Heart right ventricle (tissue), 16 donors: ENCODE results near the gene MFF. TPM values are rescaled to one million over a fixed set of nuclear protein-coding genes. Genes with fewer than 3 reads are reported as not detected.
"Not testable (repeated sequence)": the region's sequence is repeated elsewhere in the genome, so short reads cannot be mapped to it uniquely, and the experiment has no call there.

Source experiments
- ATAC-seq, 8 donors: fragments of 200-7000 bp; cut with Tn5 transposase; one replicate each; pipeline ENCODE4 v1.9.1; 2020; ENCODE audit warnings: mild to moderate bottlenecking in 8 of 8, moderate library complexity in 8 of 8, moderate number of reproducible peaks in 1 of 8
- DNase-seq, 2 donors: peaks; one replicate each; pipeline ENCODE4 v3.0.0-alpha.2; 2020
- H3K27ac ChIP-seq, 10 donors: fragments of 200-600 bp; sonication (generic) in 2 of 10; one replicate each; pipeline versions ENCODE4 v1.5.0 to v1.8.0; 2020 to 2022; ENCODE audit warnings: mild to moderate bottlenecking in 3 of 10
- H3K27me3 ChIP-seq, 7 donors: fragments of 200-600 bp; one replicate each; pipeline ENCODE4 v1.8.0; 2021 to 2022; ENCODE audit warnings: mild to moderate bottlenecking in 2 of 7
- H3K36me3 ChIP-seq, 9 donors: fragments of 200-600 bp; sonication (generic) in 1 of 9; one replicate each; pipeline versions ENCODE4 v1.5.0 to v1.8.0; 2020 to 2022; ENCODE audit warnings: mild to moderate bottlenecking in 2 of 9
- H3K4me1 ChIP-seq, 9 donors: fragments of 200-600 bp; sonication (generic) in 1 of 9; one replicate each; pipeline versions ENCODE4 v1.5.0 to v1.8.0; 2020 to 2022; ENCODE audit warnings: mild to moderate bottlenecking in 4 of 9
- H3K4me3 ChIP-seq, 10 donors: fragments of 200-600 bp; sonication (generic) in 2 of 10; one replicate each; pipeline versions ENCODE4 v1.5.0 to v1.8.0; 2020 to 2022; ENCODE audit warnings: mild to moderate bottlenecking in 7 of 10, moderate library complexity in 2 of 10
- H3K9me3 ChIP-seq, 11 donors: fragments of 200-600 bp in 10 of 11; sonication (generic) in 2 of 11; one replicate each; pipeline versions ENCODE4 v1.5.0 to v1.8.0; 2013 to 2022; ENCODE audit warnings: mild to moderate bottlenecking in 2 of 11, control low read depth in 1 of 11, moderate library complexity in 1 of 11
- WGBS, 2 donors: extraction: QIAGEN DNeasy Blood & Tissue Kit; methylation state at CpG; one replicate each; pipeline ENCODE4 v1.1.7; 2013; ENCODE audit warnings: inconsistent platforms in 1 of 2; 5-methylcytosine and 5-hydroxymethylcytosine counted together
- intact Hi-C, 10 donors: fragments of 100-400 bp; cut with DNase I; formaldehyde crosslinking; loops; one replicate each; pipeline versions ENCODE4 v1.11.1 to v1.14.2; 2022
- polyA plus RNA-seq, 2 donors: library from polyadenylated mRNA; stranded (reverse); fragments of 200-250 nt; gene quantifications; one replicate each; pipeline ENCODE4 v1.2.3, GENCODE V29; 2013
- total RNA-seq, 10 donors: library from RNA; stranded (reverse); fragmentation: NEBNext Ultra II Directional in 3 of 10; extraction: Animal tissue kit (Norgen Biotek cat#: 25700) in 3 of 10; gene quantifications; one replicate each; pipeline versions ENCODE4 v1.2.1 to v1.2.4, GENCODE V29; 2021 to 2023
- TF ChIP-seq, protein P1 (sequence below), 9 donors: fragments of 200-600 bp; sonication (generic) in 2 of 9; IDR thresholded peaks; one replicate each; pipeline versions ENCODE4 v1.5.0 to v1.8.0; 2021 to 2022; ENCODE audit warnings: antibody characterized with exemption in 9 of 9, mild to moderate bottlenecking in 5 of 9, moderate library complexity in 1 of 9
- donor health status: Arrhythmogenic right ventricular cardiomyopathy.
- donor health status: ischemic (EF 13 %, LVEDD 7.1; RV severe dilation, severe dysfunction).
- donor health status: healthy with polysubstance abuse.
- donor health status: DM: no; HTN: yes; CAD: no.
- donor health status: DM: no; HTN: no; CAD: no.
- donor health status: ischemic (EF 25% LVEDD 6.9; RV normal size, moderate dysfunction).
- donor health status: ischemic (EF 25% LVEDD 5.7; RV mildly dilated, moderate dysfunction).
- donor health status: healthy.
- donor health status: DM: yes; HTN: yes; CAD: no.
- donor health status: Ischemic cardiomyopathy.
- donor health status: ischemic (EF 35%, LVEDD 5.7; RV mildly dilated, moderate dysfunction).
- donor health status: nonischemic (EF 11% LVEDD 7.7; RV severe dilation, severe dysfunction).
- donor health status: DM: yes; HTN: yes; CAD: no.
- donor health status: PGD.
- donor health status: ischemic (EF 29% LVEDD 5.4; RV normal size, mild dysfunction).
- donor health status: nonischemic (EF 23%, LVEDD 6.1; RV moderate dilation, normal function).

Gene MFF
- total and polyA plus RNA-seq, 12 donors, result 58.4 to 102 (median 77.7) TPM

DNA sequence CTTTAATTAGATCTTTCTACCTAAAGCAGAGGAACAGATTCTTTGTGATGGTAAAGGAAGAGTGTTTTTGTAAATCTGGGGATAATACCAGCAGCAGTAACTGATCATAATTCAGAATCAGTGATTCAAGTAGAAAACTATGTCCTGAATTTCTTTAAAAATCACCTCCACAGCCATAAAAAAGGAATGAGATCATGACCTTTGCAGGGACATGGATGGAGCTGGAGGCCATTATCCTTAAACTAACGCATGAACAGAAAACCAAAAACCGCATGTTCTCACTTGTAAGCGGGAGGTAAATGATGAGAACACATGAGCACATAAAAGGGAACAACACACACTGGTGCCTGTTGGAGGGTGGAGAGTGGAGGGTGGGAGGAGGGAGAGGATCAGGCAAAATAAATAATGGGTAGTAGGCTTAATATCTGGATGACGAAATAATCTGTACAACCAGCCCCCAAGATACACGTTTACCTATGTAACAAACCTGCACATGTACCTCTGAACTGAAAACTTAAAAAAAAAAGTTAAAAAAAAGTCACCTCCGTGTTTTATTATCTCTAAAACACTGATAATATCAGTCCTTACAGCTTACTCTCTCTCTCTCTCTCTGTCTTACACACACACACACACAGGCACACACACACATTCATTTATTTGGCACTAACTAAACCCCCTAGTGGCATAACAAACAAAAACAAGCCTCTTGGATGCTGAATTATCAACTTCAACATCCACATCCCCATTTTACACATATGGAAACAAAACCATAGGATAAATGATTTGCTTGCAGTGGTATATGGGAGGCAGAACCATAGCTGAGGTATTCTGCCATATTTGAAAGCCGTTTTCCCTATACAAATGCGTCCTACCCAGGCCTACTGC lies 52.7 kb downstream of the MFF start:
- peaks cover 0 to 13% (median 0%) of the 10 kb centered on the region in 9 donors for H3K4me1 ChIP-seq
- no peak for DNase-seq
- no peaks in the 10 kb centered on the region for H3K36me3 ChIP-seq
- 82 to 85% methylated on average over 8 of the region's 8 CpGs for WGBS, 2 donors
- no peak for ATAC-seq
- intact Hi-C loops, result no loop called here
- H3K4me3 ChIP-seq, result no peak overlapping the region
- H3K9me3 ChIP-seq, result no peaks in the 10 kb centered on the region
- peaks cover 0 to 26% (median 11%) of the 10 kb centered on the region in 7 donors for H3K27me3 ChIP-seq
- H3K27ac ChIP-seq, result peak overlapping the region in 1 of 10 donors; percentile 42
- TF ChIP-seq, protein P1, sequence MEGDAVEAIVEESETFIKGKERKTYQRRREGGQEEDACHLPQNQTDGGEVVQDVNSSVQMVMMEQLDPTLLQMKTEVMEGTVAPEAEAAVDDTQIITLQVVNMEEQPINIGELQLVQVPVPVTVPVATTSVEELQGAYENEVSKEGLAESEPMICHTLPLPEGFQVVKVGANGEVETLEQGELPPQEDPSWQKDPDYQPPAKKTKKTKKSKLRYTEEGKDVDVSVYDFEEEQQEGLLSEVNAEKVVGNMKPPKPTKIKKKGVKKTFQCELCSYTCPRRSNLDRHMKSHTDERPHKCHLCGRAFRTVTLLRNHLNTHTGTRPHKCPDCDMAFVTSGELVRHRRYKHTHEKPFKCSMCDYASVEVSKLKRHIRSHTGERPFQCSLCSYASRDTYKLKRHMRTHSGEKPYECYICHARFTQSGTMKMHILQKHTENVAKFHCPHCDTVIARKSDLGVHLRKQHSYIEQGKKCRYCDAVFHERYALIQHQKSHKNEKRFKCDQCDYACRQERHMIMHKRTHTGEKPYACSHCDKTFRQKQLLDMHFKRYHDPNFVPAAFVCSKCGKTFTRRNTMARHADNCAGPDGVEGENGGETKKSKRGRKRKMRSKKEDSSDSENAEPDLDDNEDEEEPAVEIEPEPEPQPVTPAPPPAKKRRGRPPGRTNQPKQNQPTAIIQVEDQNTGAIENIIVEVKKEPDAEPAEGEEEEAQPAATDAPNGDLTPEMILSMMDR (IDR thresholded peaks at IDR 0.05), result no peak

GRCh38 chr2:227378371-227378782 lies 53.3 kb downstream of the MFF start:
- 83% methylated on average over 4 of the region's 4 CpGs for WGBS, 2 donors
- intact Hi-C loops, result no loop called here
- Histone ChIP-seq H3K4me3 (no peak overlapping the region), H3K4me1 (peaks cover 0 to 13% (median 0%) of the 10 kb centered on the region in 9 donors), H3K27me3 (peaks cover 0 to 32% (median 11%) of the 10 kb centered on the region in 7 donors), H3K9me3 (no peaks in the 10 kb centered on the region), H3K27ac (no peak overlapping the region), H3K36me3 (no peaks in the 10 kb centered on the region)
- TF ChIP-seq, protein P1 (IDR thresholded peaks at IDR 0.05), result no peak
- DNase-seq, result no peak
- no peak for ATAC-seq

GRCh38 chr2:227379095-227379494 lies 54.0 kb downstream of the MFF start, which contains the start of gene TM4SF20:
Gene TM4SF20 (minus strand): TSS chr2:227379306. CDS start chr2:227379268, 38 bp downstream.
- ATAC-seq (no peak), DNase-seq (no peak)
- 75 to 91% methylated on average over 4 of the region's 4 CpGs for WGBS, 2 donors
- Histone ChIP-seq H3K27ac (no peak within 1 kb of the TSS), H3K4me1 (peaks cover 0 to 13% (median 0%) of the 10 kb centered on the region in 9 donors), H3K36me3 (no peaks in the 10 kb centered on the region), H3K27me3 (peaks cover 0 to 39% (median 16%) of the 10 kb centered on the region in 7 donors), H3K9me3 (no peaks in the 10 kb centered on the region), H3K4me3 (no peak within 1 kb of the TSS)
- TF ChIP-seq, protein P1 (IDR thresholded peaks at IDR 0.05), result no peak
- intact Hi-C loops, result no loop called here

DNA sequence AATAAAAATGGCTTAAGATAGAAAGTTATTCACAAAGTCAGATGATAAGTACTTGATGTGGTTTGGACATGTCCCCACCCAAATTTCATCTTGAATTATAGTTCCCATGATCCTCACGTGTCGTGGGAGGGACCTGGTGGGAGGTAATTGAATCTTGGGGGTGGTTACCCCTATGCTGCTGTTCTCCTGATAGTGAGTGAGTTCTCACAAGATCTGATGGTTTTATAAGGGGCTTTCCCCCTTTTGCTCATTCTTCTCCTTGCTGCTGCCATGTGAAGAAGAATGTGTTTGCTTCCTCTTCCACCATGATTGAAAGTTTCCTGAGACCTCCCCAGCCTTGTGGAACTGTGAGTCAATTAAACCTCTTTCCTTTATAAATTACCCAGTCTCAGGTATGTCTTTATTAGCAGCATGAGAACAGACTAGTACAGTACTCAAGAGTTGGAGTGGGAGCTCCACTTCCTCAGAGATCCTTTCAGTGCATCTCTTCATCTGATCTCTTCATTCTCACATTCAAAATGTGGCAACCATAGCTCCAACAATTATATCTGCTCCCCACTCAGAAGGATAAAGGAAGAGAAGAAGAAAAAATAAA lies 57.3 kb downstream of the MFF start:
- DNase-seq, H3K4me3 ChIP-seq, H3K27ac ChIP-seq, H3K9me3 ChIP-seq, H3K36me3 ChIP-seq, ATAC-seq, intact Hi-C loops: not testable (repeated sequence)
- Histone ChIP-seq H3K27me3 (peaks cover 0 to 34% (median 17%) of the 10 kb centered on the region in 7 donors), H3K4me1 (peaks cover 0 to 16% (median 0%) of the 10 kb centered on the region in 9 donors)
- WGBS, 2 donors, result 80 to 89% methylated on average over 2 of the region's 2 CpGs
